Liver (tissue), 3 donors: ENCODE measurements around the gene TXNDC11.

Experiments used
- CTCF ChIP-seq: fragments of 150-350 bp; IDR thresholded peaks from 2 replicates; pipeline ENCODE4 v1.5.1; 2017; ENCODE audit warnings: improper control_type of control experiment, low read depth, low read length; ENCODE audit not compliant: missing input control
- EGR1 ChIP-seq, 2 donors: IDR thresholded peaks; 2 replicates each; pipeline ENCODE4 v1.6.1; 2016 to 2018; ENCODE audit warnings: antibody characterized with exemption in 2 of 2, low read depth in 2 of 2
- FOXA1 ChIP-seq: IDR thresholded peaks from 2 replicates; pipeline ENCODE4 v1.6.1; 2016; ENCODE audit warnings: antibody characterized with exemption
- JUND ChIP-seq, 2 donors: IDR thresholded peaks; 2 replicates each; pipeline ENCODE4 v1.6.1; 2016; ENCODE audit warnings: antibody characterized with exemption in 2 of 2
- MAX ChIP-seq: IDR thresholded peaks from 2 replicates; pipeline ENCODE4 v1.6.1; 2016; ENCODE audit warnings: antibody characterized with exemption
- RAD21 ChIP-seq, 2 donors: IDR thresholded peaks; 2 replicates each; pipeline ENCODE4 v1.6.1; 2016; ENCODE audit warnings: antibody characterized with exemption in 2 of 2, mild to moderate bottlenecking in 2 of 2
- TAF1 ChIP-seq: conservative IDR thresholded peaks from 2 replicates; pipeline ENCODE4 v1.6.1; 2016; ENCODE audit warnings: antibody characterized with exemption, mild to moderate bottlenecking
- donor health status: healthy.
- donor health status: healthy.

GRCh38 chr16:11719762-11720161 is 22.9 kb downstream of the TXNDC11 start:
- TF ChIP-seq MAX, result no peak
- no peak for TF ChIP-seq CTCF
- no peak for TF ChIP-seq TAF1
- TF ChIP-seq FOXA1, result no peak
- no peak for TF ChIP-seq JUND (IDR thresholded peaks at IDR 0.05)
- TF ChIP-seq RAD21 (IDR thresholded peaks at IDR 0.05), result no peak
- no peak for TF ChIP-seq EGR1 (IDR thresholded peaks at IDR 0.05; ENCODE audit: low read depth in 2 of 2)
